ENCODE results near the gene ANKS1A. TPM values are rescaled to one million over a fixed set of nuclear protein-coding genes. Genes with fewer than 3 reads are reported as not detected.

Gene ANKS1A
- total and polyA plus RNA-seq, 2 experiments from 2014 or later = 12.1 to 31.9 TPM

DNA sequence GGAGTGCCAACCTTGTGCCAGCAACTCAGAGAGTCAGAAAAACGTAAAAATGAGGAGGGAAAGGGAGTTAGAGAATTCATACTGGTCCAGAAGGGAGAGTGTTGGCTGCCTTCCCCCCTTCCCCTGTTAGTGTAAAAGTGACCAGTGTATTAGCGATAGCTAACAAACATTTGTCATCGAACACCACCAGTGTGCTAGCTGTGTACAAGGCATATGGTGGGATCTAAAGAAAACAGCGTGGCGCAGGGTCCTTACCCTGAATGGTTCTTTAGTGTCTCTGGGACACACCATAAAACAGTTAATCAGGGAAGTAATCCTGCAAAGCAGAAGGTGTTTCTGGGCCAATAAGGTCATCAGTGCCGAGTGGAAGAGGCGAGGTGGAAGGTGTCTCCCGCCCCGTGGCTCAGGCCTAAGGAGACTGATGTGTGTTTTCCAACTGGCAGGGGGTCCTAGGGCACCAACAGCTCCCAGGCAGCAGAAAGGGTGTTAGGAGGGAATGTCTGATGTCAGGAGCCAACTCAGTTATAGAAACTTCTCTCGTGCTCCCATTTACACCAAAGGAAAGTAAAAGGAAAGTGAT is 160.2 kb downstream of the ANKS1A start:
- no peaks in the 10 kb centered on the region for H3K9me2 ChIP-seq (ENCODE audit: insufficient read depth)
- no peaks in the 10 kb centered on the region for H3K36me3 ChIP-seq (ENCODE audit: insufficient read depth)
- H3K27ac Mint-ChIP-seq = no peak overlapping the region
- peaks cover 1% of the 10 kb centered on the region; the same call in 2 of the 3 replicates for H3K36me3 Mint-ChIP-seq (ENCODE audit: low read depth)
- peaks cover 48% of the 10 kb centered on the region for H3K4me1 ChIP-seq (ENCODE audit: insufficient read depth)
- no peaks in the 10 kb centered on the region for H3K9me3 Mint-ChIP-seq
- no peak for TF ChIP-seq STAT1 (IDR thresholded peaks at IDR 0.05; ENCODE audit: unreplicated experiment)
- TF ChIP-seq, protein P1, sequence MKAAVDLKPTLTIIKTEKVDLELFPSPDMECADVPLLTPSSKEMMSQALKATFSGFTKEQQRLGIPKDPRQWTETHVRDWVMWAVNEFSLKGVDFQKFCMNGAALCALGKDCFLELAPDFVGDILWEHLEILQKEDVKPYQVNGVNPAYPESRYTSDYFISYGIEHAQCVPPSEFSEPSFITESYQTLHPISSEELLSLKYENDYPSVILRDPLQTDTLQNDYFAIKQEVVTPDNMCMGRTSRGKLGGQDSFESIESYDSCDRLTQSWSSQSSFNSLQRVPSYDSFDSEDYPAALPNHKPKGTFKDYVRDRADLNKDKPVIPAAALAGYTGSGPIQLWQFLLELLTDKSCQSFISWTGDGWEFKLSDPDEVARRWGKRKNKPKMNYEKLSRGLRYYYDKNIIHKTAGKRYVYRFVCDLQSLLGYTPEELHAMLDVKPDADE (IDR thresholded peaks at IDR 0.05) = no peak
- TF ChIP-seq EZH2phosphoT487 (IDR thresholded peaks at IDR 0.05; ENCODE audit: unreplicated experiment) = no peak
- TF ChIP-seq CREB1 (CRISPR knock-in tag; IDR thresholded peaks at IDR 0.05; ENCODE audit: low read depth) = no peak
- TF ChIP-seq ZNF331 (CRISPR knock-in tag; IDR thresholded peaks at IDR 0.05; ENCODE audit: low read depth) = no peak
- no peak for TF ChIP-seq POLR2AphosphoS5 (IDR thresholded peaks at IDR 0.05; ENCODE audit: low read depth)
- TF ChIP-seq ZNF114 (CRISPR knock-in tag; IDR thresholded peaks at IDR 0.05) = no peak
- no peak for TF ChIP-seq JUNB (IDR thresholded peaks at IDR 0.05; ENCODE audit: unreplicated experiment)
- no peak for TF ChIP-seq EZH2 (IDR thresholded peaks at IDR 0.05; ENCODE audit: low read depth, unreplicated experiment)
- TF ChIP-seq, protein P2, sequence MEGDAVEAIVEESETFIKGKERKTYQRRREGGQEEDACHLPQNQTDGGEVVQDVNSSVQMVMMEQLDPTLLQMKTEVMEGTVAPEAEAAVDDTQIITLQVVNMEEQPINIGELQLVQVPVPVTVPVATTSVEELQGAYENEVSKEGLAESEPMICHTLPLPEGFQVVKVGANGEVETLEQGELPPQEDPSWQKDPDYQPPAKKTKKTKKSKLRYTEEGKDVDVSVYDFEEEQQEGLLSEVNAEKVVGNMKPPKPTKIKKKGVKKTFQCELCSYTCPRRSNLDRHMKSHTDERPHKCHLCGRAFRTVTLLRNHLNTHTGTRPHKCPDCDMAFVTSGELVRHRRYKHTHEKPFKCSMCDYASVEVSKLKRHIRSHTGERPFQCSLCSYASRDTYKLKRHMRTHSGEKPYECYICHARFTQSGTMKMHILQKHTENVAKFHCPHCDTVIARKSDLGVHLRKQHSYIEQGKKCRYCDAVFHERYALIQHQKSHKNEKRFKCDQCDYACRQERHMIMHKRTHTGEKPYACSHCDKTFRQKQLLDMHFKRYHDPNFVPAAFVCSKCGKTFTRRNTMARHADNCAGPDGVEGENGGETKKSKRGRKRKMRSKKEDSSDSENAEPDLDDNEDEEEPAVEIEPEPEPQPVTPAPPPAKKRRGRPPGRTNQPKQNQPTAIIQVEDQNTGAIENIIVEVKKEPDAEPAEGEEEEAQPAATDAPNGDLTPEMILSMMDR (conservative IDR thresholded peaks at IDR 0.05; ENCODE audit: low read depth in 2 of 2) = no peak
- TF ChIP-seq, protein P3, sequence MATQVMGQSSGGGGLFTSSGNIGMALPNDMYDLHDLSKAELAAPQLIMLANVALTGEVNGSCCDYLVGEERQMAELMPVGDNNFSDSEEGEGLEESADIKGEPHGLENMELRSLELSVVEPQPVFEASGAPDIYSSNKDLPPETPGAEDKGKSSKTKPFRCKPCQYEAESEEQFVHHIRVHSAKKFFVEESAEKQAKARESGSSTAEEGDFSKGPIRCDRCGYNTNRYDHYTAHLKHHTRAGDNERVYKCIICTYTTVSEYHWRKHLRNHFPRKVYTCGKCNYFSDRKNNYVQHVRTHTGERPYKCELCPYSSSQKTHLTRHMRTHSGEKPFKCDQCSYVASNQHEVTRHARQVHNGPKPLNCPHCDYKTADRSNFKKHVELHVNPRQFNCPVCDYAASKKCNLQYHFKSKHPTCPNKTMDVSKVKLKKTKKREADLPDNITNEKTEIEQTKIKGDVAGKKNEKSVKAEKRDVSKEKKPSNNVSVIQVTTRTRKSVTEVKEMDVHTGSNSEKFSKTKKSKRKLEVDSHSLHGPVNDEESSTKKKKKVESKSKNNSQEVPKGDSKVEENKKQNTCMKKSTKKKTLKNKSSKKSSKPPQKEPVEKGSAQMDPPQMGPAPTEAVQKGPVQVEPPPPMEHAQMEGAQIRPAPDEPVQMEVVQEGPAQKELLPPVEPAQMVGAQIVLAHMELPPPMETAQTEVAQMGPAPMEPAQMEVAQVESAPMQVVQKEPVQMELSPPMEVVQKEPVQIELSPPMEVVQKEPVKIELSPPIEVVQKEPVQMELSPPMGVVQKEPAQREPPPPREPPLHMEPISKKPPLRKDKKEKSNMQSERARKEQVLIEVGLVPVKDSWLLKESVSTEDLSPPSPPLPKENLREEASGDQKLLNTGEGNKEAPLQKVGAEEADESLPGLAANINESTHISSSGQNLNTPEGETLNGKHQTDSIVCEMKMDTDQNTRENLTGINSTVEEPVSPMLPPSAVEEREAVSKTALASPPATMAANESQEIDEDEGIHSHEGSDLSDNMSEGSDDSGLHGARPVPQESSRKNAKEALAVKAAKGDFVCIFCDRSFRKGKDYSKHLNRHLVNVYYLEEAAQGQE (IDR thresholded peaks at IDR 0.05; ENCODE audit: unreplicated experiment) = no peak
- TF ChIP-seq NANOG (IDR thresholded peaks at IDR 0.05; ENCODE audit: borderline replicate concordance) = no peak
- TF ChIP-seq, protein P4, sequence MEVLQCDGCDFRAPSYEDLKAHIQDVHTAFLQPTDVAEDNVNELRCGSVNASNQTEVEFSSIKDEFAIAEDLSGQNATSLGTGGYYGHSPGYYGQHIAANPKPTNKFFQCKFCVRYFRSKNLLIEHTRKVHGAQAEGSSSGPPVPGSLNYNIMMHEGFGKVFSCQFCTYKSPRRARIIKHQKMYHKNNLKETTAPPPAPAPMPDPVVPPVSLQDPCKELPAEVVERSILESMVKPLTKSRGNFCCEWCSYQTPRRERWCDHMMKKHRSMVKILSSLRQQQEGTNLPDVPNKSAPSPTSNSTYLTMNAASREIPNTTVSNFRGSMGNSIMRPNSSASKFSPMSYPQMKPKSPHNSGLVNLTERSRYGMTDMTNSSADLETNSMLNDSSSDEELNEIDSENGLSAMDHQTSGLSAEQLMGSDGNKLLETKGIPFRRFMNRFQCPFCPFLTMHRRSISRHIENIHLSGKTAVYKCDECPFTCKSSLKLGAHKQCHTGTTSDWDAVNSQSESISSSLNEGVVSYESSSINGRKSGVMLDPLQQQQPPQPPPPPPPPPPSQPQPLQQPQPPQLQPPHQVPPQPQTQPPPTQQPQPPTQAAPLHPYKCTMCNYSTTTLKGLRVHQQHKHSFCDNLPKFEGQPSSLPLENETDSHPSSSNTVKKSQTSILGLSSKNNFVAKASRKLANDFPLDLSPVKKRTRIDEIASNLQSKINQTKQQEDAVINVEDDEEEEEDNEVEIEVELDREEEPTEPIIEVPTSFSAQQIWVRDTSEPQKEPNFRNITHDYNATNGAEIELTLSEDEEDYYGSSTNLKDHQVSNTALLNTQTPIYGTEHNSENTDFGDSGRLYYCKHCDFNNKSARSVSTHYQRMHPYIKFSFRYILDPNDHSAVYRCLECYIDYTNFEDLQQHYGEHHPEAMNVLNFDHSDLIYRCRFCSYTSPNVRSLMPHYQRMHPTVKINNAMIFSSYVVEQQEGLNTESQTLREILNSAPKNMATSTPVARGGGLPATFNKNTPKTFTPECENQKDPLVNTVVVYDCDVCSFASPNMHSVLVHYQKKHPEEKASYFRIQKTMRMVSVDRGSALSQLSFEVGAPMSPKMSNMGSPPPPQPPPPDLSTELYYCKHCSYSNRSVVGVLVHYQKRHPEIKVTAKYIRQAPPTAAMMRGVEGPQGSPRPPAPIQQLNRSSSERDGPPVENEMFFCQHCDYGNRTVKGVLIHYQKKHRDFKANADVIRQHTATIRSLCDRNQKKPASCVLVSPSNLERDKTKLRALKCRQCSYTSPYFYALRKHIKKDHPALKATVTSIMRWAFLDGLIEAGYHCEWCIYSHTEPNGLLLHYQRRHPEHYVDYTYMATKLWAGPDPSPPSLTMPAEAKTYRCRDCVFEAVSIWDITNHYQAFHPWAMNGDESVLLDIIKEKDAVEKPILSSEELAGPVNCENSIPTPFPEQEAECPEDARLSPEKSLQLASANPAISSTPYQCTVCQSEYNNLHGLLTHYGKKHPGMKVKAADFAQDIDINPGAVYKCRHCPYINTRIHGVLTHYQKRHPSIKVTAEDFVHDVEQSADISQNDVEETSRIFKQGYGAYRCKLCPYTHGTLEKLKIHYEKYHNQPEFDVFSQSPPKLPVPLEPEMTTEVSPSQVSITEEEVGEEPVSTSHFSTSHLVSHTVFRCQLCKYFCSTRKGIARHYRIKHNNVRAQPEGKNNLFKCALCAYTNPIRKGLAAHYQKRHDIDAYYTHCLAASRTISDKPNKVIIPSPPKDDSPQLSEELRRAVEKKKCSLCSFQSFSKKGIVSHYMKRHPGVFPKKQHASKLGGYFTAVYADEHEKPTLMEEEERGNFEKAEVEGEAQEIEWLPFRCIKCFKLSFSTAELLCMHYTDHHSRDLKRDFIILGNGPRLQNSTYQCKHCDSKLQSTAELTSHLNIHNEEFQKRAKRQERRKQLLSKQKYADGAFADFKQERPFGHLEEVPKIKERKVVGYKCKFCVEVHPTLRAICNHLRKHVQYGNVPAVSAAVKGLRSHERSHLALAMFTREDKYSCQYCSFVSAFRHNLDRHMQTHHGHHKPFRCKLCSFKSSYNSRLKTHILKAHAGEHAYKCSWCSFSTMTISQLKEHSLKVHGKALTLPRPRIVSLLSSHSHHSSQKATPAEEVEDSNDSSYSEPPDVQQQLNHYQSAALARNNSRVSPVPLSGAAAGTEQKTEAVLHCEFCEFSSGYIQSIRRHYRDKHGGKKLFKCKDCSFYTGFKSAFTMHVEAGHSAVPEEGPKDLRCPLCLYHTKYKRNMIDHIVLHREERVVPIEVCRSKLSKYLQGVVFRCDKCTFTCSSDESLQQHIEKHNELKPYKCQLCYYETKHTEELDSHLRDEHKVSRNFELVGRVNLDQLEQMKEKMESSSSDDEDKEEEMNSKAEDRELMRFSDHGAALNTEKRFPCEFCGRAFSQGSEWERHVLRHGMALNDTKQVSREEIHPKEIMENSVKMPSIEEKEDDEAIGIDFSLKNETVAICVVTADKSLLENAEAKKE (CRISPR knock-in tag; IDR thresholded peaks at IDR 0.05) = no peak
- no peak overlapping the region for H3K4me3 Mint-ChIP-seq
- H3K79me2 ChIP-seq (replicated peaks; ENCODE audit: insufficient read depth) = no peaks in the 10 kb centered on the region
- 0 out of 2 replicates have a peak overlapping the region, but pooled peaks have one; percentile 54 for H3K4me2 ChIP-seq
- ATAC-seq = no peak
- peaks cover 29% of the 10 kb centered on the region; the same call in 2 of the 3 replicates for H3K4me1 Mint-ChIP-seq
- no peaks in the 10 kb centered on the region for H3K27me3 ChIP-seq (ENCODE audit: insufficient read depth)
- no peaks in the 10 kb centered on the region; the same call in 1 of the 2 replicates for H3F3A ChIP-seq (replicated peaks; ENCODE audit: low read depth)
- H3K27ac ChIP-seq (ENCODE audit: low read depth) = peak overlapping the region; percentile 86; the same call in 1 of the 2 replicates
- DNase-seq (ENCODE audit: low spot score) = no peak
- no peaks in the 10 kb centered on the region for H4K20me1 ChIP-seq (replicated peaks; ENCODE audit: insufficient read depth)
- H3K4me3 ChIP-seq = no peak overlapping the region
- H2AFZ ChIP-seq = no peak overlapping the region
- peaks cover 3% of the 10 kb centered on the region for H3K27me3 Mint-ChIP-seq (ENCODE audit: insufficient read depth, low read depth, poor library complexity)

Measured in GM23338 (cell line).